CD4-positive, alpha-beta T cell (primary cell): ENCODE data around the gene ARHGEF4. TPM values are rescaled to one million over a fixed set of nuclear protein-coding genes. Genes with fewer than 3 reads are reported as not detected.

Experiments
- ATAC-seq: fragments of 200-7000 bp; cut with Tn5 transposase; one replicate; pipeline ENCODE4 v1.10.0; 2022; ENCODE audit warnings: mild to moderate bottlenecking; ENCODE audit not compliant: poor library complexity
- CTCF ChIA-PET: fragments of 350-600 bp; sonication (Branson Sonifier 250); formaldehyde crosslinking; loops from one replicate; lab custom pipeline; 2021; ENCODE audit warnings: antibody characterized with exemption, inconsistent platforms; lab: Charles Lee
- POLR2A ChIA-PET: fragments of 350-600 bp; sonication (Branson Sonifier 250); formaldehyde crosslinking; loops from one replicate; lab custom pipeline; 2021; ENCODE audit warnings: antibody characterized with exemption, inconsistent platforms; lab: Charles Lee
- DNase-seq, 14 experiments: peaks; one replicate each; pipeline ENCODE4 v3.0.0-alpha.2; 2013 to 2020; ENCODE audit warnings: mixed read lengths in 2 of 14
- H3K27ac ChIP-seq, 2 donors: one replicate each; pipeline versions ENCODE4 v1.5.1 to v1.7.0; 2013; ENCODE audit warnings: low read length in 2 of 2, low read depth in 1 of 2, mild to moderate bottlenecking in 1 of 2
- H3K27me3 ChIP-seq, 2 experiments: 1 replicate in 1 of 2; 2 replicates in 1 of 2; pipeline versions ENCODE4 v1.6.1 to v1.7.0; 2013; ENCODE audit warnings: low read length in 2 of 2, control low read depth in 1 of 2, mild to moderate bottlenecking in 1 of 2, moderate library complexity in 1 of 2; ENCODE audit not compliant: insufficient read depth in 2 of 2, control insufficient read depth in 1 of 2
- H3K36me3 ChIP-seq: one replicate; pipeline ENCODE4 v1.6.1; 2013; ENCODE audit warnings: low read length, control low read depth; ENCODE audit not compliant: insufficient read depth
- H3K4me1 ChIP-seq: one replicate; pipeline ENCODE4 v1.6.1; 2013; ENCODE audit warnings: low read length, control low read depth; ENCODE audit not compliant: insufficient read depth
- H3K4me3 ChIP-seq: one replicate; pipeline ENCODE4 v1.5.1; 2013; ENCODE audit warnings: mild to moderate bottlenecking, low read length, moderate library complexity
- H3K9me3 ChIP-seq, 2 experiments: 1 replicate in 1 of 2; 2 replicates in 1 of 2; pipeline versions ENCODE4 v1.6.1 to v1.7.0; 2013; ENCODE audit warnings: low read length in 2 of 2, mild to moderate bottlenecking in 2 of 2, control low read depth in 1 of 2, moderate library complexity in 1 of 2; ENCODE audit not compliant: control insufficient read depth in 1 of 2, insufficient read depth in 1 of 2
- H3K27ac Mint-ChIP-seq: one replicate; pipeline ENCODE4 v1.8.0; 2020; ENCODE audit warnings: mixed read lengths
- H3K27me3 Mint-ChIP-seq: one replicate; pipeline ENCODE4 v1.8.0; 2021; ENCODE audit warnings: mixed read lengths
- H3K36me3 Mint-ChIP-seq: one replicate; pipeline ENCODE4 v1.8.0; 2021; ENCODE audit warnings: low read depth, mixed read lengths
- H3K4me1 Mint-ChIP-seq: one replicate; pipeline ENCODE4 v1.8.0; 2021; ENCODE audit warnings: low read depth, mixed read lengths
- H3K4me3 Mint-ChIP-seq: one replicate; pipeline ENCODE4 v1.8.0; 2020; ENCODE audit warnings: mild to moderate bottlenecking, mixed read lengths
- H3K9me3 Mint-ChIP-seq: one replicate; pipeline ENCODE4 v1.8.0; 2020; ENCODE audit warnings: mixed read lengths
- CTCF ChIP-seq: fragments of 200-600 bp; IDR thresholded peaks from one replicate; pipeline ENCODE4 v1.8.0; 2022; ENCODE audit warnings: antibody characterized with exemption, mild to moderate bottlenecking
- intact Hi-C, 2 experiments: fragments of 100-400 bp; cut with DNase I in 1 of 2; cut with micrococcal nuclease in 1 of 2; formaldehyde crosslinking; loops; one replicate each; pipeline versions ENCODE4 v1.15.1 to v1.9.0; 2023 to 2025; cut with DNase I, micrococcal nuclease
- total RNA-seq, 174 experiments: library from RNA in 2 of 174; stranded (reverse) in 2 of 174; gene quantifications; one replicate each; pipeline ENCODE4 v1.2.3 and lab custom pipeline; 2021 to 2026

The ARHGEF4 gene
- total RNA-seq, 2 experiments from 2014 or later, result 3.6 to 4.1 TPM

- DNase-seq, result no peak
- no peak for ATAC-seq
- Mint-ChIP-seq H3K27ac (no peak overlapping the region), H3K27me3 (peaks cover 5% of the 10 kb centered on the region), H3K36me3 (peaks cover 33% of the 10 kb centered on the region), H3K4me1 (peaks cover 26% of the 10 kb centered on the region), H3K9me3 (no peaks in the 10 kb centered on the region), H3K4me3 (no peak overlapping the region)
- no peak for TF ChIP-seq CTCF
- intact Hi-C loops, result no loop called here
- ChIA-PET POLR2A (no interaction called here), CTCF (no interaction called here)
- Histone ChIP-seq H3K27ac (no peak overlapping the region), H3K36me3 (peaks cover 21% of the 10 kb centered on the region), H3K9me3 (no peaks in the 10 kb centered on the region), H3K4me1 (peaks cover 34% of the 10 kb centered on the region), H3K27me3 (no peaks in the 10 kb centered on the region), H3K4me3 (no peak overlapping the region)
These were observed 207.5 kb downstream of the ARHGEF4 start for GRCh38 chr2:131044075-131044756.

GRCh38 chr2:131044757-131045150 is 208.0 kb downstream of the ARHGEF4 start:
- H3K27ac Mint-ChIP-seq, result no peak overlapping the region
- peaks cover 27% of the 10 kb centered on the region for H3K36me3 ChIP-seq
- H3K36me3 Mint-ChIP-seq, result peaks cover 39% of the 10 kb centered on the region
- peaks cover 5% of the 10 kb centered on the region for H3K27me3 Mint-ChIP-seq
- no peaks in the 10 kb centered on the region for H3K9me3 ChIP-seq
- H3K27ac ChIP-seq, result no peak overlapping the region
- CTCF ChIA-PET, result no interaction called here
- no peaks in the 10 kb centered on the region for H3K9me3 Mint-ChIP-seq
- TF ChIP-seq CTCF, result no peak
- H3K4me1 Mint-ChIP-seq, result peaks cover 26% of the 10 kb centered on the region
- intact Hi-C loops, result no loop called here
- DNase-seq, result no peak
- no peak overlapping the region for H3K4me3 ChIP-seq
- ATAC-seq, result no peak
- peaks cover 29% of the 10 kb centered on the region for H3K4me1 ChIP-seq
- no peak overlapping the region for H3K4me3 Mint-ChIP-seq
- POLR2A ChIA-PET, result no interaction called here
- no peaks in the 10 kb centered on the region for H3K27me3 ChIP-seq

- Mint-ChIP-seq H3K27me3 (peaks cover 5% of the 10 kb centered on the region), H3K27ac (no peak overlapping the region), H3K9me3 (no peaks in the 10 kb centered on the region), H3K36me3 (peaks cover 46% of the 10 kb centered on the region), H3K4me3 (no peak overlapping the region), H3K4me1 (peaks cover 21% of the 10 kb centered on the region)
- no peak for ATAC-seq
- no peak for TF ChIP-seq CTCF
- no peak overlapping the region for H3K4me3 ChIP-seq
- no peak for DNase-seq
- no peaks in the 10 kb centered on the region for H3K9me3 ChIP-seq
- no peak overlapping the region for H3K27ac ChIP-seq
- intact Hi-C loops, result no loop called here
- peaks cover 34% of the 10 kb centered on the region for H3K36me3 ChIP-seq
- ChIA-PET POLR2A (interaction anchor here (1.1 kb wide), 1 partner anchor 47 kb away, joined by 3 read pairs; no protein-coding TSS in a partner anchor), CTCF (no interaction called here)
- H3K27me3 ChIP-seq, result no peaks in the 10 kb centered on the region
- peaks cover 22% of the 10 kb centered on the region for H3K4me1 ChIP-seq
These were observed 208.7 kb downstream of the ARHGEF4 start for GRCh38 chr2:131045286-131046027.
